ENCODE data around the gene RERE. TPM values are rescaled to one million over a fixed set of nuclear protein-coding genes. Genes with fewer than 3 reads are reported as not detected.

RERE gene
- total RNA-seq, 2 donors from 2014 or later, result 144 to 174 TPM

DNA sequence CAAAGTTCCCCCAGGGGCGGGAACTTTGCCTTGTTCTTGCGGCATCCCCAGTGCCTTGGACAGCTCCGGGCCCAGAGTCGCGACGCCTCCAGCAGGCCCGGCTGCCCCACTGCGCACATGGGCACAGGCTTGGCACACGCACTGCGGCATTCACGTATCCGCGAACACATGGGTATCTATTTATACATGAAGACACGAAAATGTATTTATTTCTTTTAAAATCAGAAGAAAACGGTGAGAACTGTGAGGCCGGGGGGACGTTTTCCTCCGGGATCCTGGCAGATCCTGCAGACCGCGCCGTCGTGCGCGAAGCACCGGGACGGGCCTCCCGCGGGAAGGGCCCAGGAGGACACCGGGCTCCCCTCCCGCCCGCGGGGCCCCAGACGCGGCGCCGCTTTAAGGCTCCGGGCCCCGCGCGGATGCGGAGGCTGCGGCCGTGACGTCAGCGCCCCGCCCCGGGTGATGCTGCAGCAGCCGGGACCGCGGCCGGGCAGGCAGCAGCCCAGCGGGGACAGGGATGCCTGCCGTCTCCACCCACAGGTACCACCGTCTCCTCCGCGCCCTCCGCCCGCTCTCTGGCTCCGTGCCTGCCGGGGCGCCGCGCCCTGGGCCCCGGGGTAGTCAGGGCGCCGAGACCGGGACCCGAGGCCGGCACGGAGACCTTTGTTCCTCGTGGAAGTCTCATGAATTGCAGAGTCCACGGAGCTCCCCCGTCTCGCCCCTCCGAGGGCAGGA lies 499.6 kb downstream of the RERE start, which contains the start of gene SLC45A1:
Gene SLC45A1, plus strand, starts transcription at position 468 of the 735 bp plus-strand sequence. CDS start 6,216 bp downstream, outside the sequence.
- peak; percentile 7 for TF ChIP-seq CTCF (IDR thresholded peaks at IDR 0.05)
- peak within 1 kb of the TSS; percentile 30 to 52 for H3K27ac ChIP-seq
- peaks cover 2 to 35% of the 10 kb centered on the region in 2 donors for H3K4me1 ChIP-seq (ENCODE audit: control insufficient read depth in 1 of 2, low read depth in 2 of 2)
- DNase-seq (ENCODE audit: low spot score), result no peak
- no peak for ATAC-seq (ENCODE audit: insufficient number of reproducible peaks, low FRiP score, low read depth)
- no peaks in the 10 kb centered on the region for H3K27me3 ChIP-seq (replicated peaks; ENCODE audit: insufficient read depth)
- no peaks in the 10 kb centered on the region for H3K9me3 ChIP-seq
- H3K4me3 ChIP-seq, result peak within 1 kb of the TSS; percentile 80
- no peaks in the 10 kb centered on the region for H3K36me3 ChIP-seq

DNA sequence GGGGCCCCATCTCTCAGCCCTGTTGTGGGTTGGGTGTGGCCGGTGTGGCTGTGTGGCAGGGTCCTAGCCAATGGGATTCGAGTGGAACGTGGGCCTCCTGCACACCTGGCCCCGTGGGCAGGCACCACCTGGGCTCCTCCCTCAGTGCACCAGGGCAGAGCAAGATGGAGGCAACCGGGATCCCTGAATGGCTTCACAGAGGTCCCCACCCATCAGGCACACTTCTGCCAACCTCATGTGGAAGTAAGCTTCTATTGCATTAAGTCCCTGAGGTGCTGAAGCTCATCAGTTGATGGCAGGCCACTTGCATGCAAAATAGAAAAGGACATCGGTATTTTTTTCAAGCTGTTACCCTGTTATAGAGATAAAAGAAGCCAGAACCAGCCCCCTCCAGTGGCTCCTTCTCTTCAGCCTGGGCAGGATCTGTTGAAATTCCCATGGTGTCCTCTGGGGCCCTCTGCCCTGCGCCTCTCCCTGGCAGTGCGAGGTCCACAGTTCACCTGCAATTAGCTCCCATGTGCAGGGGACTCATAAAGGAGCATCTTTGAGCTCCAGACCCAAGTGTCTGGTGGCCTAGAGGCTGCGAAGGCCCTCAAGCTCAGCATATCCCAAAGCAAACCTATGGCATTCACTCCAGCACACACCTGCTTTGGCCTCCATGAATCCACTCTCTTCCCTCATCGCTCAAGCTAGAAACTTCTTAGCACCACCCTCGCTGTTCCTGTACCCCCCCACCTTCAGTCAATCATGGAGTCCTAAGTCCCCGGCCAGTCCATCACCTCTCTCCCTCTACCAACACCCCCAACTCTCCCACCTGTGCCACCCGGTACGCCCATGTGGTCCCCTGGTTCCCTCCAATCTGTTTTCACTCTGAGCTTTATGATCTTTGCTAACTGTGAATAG lies 501.6 kb downstream of the RERE start:
- TF ChIP-seq CTCF (IDR thresholded peaks at IDR 0.05), result no peak
- no peak overlapping the region for H3K27ac ChIP-seq
- H3K27me3 ChIP-seq (replicated peaks; ENCODE audit: insufficient read depth), result no peaks in the 10 kb centered on the region
- H3K4me3 ChIP-seq, result no peak overlapping the region
- H3K36me3 ChIP-seq, result no peaks in the 10 kb centered on the region
- DNase-seq (ENCODE audit: low spot score) (no peak), ATAC-seq (ENCODE audit: insufficient number of reproducible peaks, low FRiP score, low read depth) (no peak)
- H3K4me1 ChIP-seq (ENCODE audit: control insufficient read depth in 1 of 2, low read depth in 2 of 2), result peaks cover 2 to 46% of the 10 kb centered on the region in 2 donors
- H3K9me3 ChIP-seq, result no peaks in the 10 kb centered on the region

DNA sequence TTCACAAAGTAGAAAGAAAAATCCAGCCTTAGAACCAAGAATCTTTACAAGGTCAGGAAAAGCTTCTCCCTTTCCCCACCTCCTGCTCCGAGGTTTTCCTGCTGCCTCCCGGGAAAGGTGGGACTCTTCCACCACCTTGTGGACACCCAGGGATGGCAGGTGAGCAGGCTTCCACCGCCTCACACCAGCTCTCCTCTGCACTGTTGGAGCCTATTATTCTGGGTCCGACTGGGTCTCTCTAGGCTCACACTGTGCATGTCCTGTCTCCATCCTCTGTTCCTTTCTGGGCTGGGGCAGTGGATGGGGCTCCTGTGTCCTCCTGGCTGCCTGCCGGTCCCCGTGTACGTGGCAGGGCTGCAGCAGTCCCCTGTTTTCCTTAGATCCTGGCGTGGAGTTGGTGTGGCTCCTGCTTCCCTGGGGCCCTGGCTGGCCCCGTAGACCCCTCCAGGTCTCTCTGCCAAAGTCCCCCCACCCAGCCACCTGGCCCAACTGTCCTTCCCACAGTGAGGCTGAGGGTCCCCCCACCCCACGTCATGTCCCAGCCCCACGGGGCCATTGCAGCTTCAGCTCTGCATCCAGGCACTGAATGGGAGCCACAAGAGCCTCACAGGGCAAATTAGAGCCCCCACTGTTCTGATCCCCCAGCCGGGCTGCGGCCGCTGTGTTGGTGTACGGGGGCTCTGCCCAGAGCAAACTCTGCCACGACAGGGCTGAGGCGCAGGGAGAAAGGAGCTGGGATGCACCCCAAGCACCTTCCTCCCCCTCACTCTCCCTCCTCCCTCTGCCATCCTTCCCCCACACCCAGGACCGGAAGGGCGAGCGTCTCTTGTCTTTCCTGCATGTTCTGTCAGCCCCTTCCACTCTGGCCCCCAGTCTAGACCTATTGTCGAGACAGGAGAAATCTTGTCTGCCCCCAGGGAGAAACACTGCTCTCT lies 502.8 kb downstream of the RERE start:
- Histone ChIP-seq H3K27ac (no peak overlapping the region), H3K36me3 (no peaks in the 10 kb centered on the region), H3K4me1 (ENCODE audit: control insufficient read depth in 1 of 2, low read depth in 2 of 2) (peaks cover 2 to 46% of the 10 kb centered on the region in 2 donors), H3K9me3 (no peaks in the 10 kb centered on the region), H3K27me3 (replicated peaks; ENCODE audit: insufficient read depth) (no peaks in the 10 kb centered on the region), H3K4me3 (no peak overlapping the region)
- DNase-seq (ENCODE audit: low spot score), result no peak
- peak; percentile 87 for TF ChIP-seq CTCF (IDR thresholded peaks at IDR 0.05)
- no peak for ATAC-seq (ENCODE audit: insufficient number of reproducible peaks, low FRiP score, low read depth)

DNA sequence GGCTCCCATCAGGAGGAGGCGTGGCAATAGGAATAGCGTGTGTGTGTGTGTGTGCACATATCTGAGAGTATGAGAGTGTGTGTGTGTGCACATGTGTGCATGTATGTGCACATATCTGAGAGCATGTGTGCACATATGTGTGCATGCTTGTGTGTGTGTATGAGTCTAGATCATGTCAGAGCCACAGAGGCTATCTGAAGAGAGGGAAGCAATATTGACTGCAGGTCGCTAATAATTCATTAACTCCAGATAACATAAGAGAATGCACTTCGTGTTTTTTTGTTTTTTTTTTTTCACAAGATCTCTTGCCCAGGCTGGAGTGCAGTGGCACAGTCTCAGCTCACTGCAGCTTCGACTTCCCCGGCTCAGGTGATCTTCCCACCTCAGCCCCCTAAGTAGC lies 504.2 kb downstream of the RERE start:
- no peak for ATAC-seq (ENCODE audit: insufficient number of reproducible peaks, low FRiP score, low read depth)
- H3K4me1 ChIP-seq (ENCODE audit: control insufficient read depth in 1 of 2, low read depth in 2 of 2), result peaks cover 0 to 34% of the 10 kb centered on the region in 2 donors
- no peak overlapping the region for H3K27ac ChIP-seq

More for the DNA sequence above, 504.2 kb downstream of the RERE start:
- no peaks in the 10 kb centered on the region for H3K9me3 ChIP-seq
- no peak overlapping the region for H3K4me3 ChIP-seq
- no peaks in the 10 kb centered on the region for H3K27me3 ChIP-seq (replicated peaks; ENCODE audit: insufficient read depth)
- DNase-seq (ENCODE audit: low spot score), result no peak
- no peak for TF ChIP-seq CTCF (IDR thresholded peaks at IDR 0.05)
- H3K36me3 ChIP-seq, result no peaks in the 10 kb centered on the region
